GM06990 (cell line): ENCODE measurements around the gene HMX1.

Experiments used
- DNase-seq: peaks from one replicate; pipeline ENCODE4 v3.0.0-alpha.2; 2011; ENCODE audit not compliant: insufficient read length; ENCODE audit errors: extremely low read depth
- H3K27me3 ChIP-seq: replicated peaks from 2 replicates; pipeline ENCODE4 v1.6.0; 2011; ENCODE audit warnings: low read length; ENCODE audit not compliant: control insufficient read depth, insufficient read depth
- H3K36me3 ChIP-seq: 2 replicates; pipeline ENCODE4 v1.5.1; 2011; ENCODE audit warnings: low read length; ENCODE audit not compliant: control insufficient read depth, insufficient read depth
- H3K4me3 ChIP-seq: replicated peaks from 2 replicates; pipeline ENCODE4 v1.5.1; 2011; ENCODE audit warnings: low read depth, mild to moderate bottlenecking, control low read depth, low read length
- TF ChIP-seq, protein P1 (sequence below): IDR thresholded peaks from 2 replicates; pipeline ENCODE4 v1.5.1; 2011; ENCODE audit warnings: low read length, control low read depth, mild to moderate bottlenecking, inconsistent platforms; ENCODE audit not compliant: insufficient read depth, poor library complexity, severe bottlenecking

The HMX1 gene

DNA sequence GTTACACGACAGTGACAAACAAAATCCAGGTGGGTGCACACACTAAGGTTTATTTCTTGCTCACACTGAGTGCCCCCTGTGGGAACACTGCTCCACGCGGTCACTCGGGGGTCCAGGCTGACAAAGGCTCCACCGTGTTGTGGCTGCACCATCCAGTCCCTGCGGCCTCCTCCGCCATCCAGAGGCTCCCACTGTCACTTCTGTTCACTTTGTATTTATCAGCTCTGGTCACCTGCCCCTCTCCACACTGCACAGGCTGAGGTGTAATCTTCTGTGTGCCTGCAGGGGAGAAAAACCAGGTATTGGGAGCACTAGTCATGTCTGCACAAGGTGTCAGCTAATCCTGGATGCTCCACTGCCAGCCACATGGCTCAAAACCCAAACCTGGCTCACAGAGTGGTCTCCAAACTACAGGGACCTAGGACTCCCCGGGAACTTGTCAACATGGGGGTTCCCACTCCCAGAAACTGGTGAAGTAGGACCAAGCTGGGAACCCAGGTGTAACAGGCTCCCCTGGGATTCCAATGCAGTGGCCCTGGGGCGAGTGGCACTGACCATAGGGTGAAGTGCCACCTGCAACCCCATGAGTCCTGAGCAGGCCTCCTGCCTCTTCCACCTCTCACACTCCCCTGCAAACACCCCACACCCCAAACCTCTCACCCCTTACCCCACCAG lies 25.5 kb downstream of the HMX1 start:
- H3K36me3 ChIP-seq = no peaks in the 10 kb centered on the region
- TF ChIP-seq, protein P1, sequence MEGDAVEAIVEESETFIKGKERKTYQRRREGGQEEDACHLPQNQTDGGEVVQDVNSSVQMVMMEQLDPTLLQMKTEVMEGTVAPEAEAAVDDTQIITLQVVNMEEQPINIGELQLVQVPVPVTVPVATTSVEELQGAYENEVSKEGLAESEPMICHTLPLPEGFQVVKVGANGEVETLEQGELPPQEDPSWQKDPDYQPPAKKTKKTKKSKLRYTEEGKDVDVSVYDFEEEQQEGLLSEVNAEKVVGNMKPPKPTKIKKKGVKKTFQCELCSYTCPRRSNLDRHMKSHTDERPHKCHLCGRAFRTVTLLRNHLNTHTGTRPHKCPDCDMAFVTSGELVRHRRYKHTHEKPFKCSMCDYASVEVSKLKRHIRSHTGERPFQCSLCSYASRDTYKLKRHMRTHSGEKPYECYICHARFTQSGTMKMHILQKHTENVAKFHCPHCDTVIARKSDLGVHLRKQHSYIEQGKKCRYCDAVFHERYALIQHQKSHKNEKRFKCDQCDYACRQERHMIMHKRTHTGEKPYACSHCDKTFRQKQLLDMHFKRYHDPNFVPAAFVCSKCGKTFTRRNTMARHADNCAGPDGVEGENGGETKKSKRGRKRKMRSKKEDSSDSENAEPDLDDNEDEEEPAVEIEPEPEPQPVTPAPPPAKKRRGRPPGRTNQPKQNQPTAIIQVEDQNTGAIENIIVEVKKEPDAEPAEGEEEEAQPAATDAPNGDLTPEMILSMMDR = no peak
- H3K27me3 ChIP-seq = no peaks in the 10 kb centered on the region
- DNase-seq = no peak
- no peak overlapping the region for H3K4me3 ChIP-seq

- Histone ChIP-seq H3K4me3 (no peak overlapping the region), H3K27me3 (no peaks in the 10 kb centered on the region), H3K36me3 (no peaks in the 10 kb centered on the region)
- TF ChIP-seq, protein P1 = no peak
- DNase-seq = no peak
Measured at GRCh38 chr4:8844976-8845690, 26.5 kb downstream of the HMX1 start.

DNA sequence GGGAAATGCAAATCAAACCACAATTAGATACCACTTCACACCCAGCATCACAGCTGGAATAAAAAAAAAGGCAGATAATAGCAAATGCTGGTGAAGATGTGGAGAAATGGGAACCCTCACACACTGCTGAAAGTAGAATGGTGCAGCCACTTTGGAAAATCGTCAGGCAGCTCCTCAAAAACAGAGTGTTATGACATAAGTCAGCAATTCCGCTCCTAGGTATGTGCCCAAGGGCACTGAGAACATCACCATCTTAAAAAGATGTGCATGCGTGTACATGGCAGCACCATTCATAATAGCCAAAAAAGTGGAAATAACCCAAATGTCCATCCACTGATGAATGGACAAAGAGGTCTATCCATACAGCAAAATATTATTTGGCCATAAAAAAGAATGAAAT lies 28.0 kb downstream of the HMX1 start:
- DNase-seq = no peak
- no peaks in the 10 kb centered on the region for H3K27me3 ChIP-seq
- no peak overlapping the region for H3K4me3 ChIP-seq
- H3K36me3 ChIP-seq = no peaks in the 10 kb centered on the region
- TF ChIP-seq, protein P1 = no peak

DNA sequence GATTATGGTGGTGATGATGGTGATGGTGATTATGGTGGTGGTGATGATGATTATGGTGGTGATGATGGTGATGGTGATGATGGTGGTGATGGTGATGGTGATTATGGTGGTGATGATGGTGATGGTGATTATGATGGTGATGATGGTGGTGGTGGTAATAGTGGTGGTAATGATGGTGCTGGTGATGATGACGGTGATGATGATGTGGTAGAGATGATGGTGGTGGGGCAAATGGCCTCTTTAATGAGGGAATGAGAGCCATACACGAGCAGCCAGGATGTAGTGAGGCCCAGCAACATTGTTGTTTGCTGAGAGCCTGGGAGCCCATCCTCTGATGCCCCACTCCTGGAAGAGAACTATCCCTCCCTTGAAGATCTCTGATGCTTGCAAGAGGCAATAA lies 29.0 kb downstream of the HMX1 start:
- Histone ChIP-seq H3K27me3 (no peaks in the 10 kb centered on the region), H3K36me3 (no peaks in the 10 kb centered on the region), H3K4me3 (no peak overlapping the region)
- no peak for DNase-seq
- TF ChIP-seq, protein P1 = no peak

GRCh38 chr4:8841678-8842268 lies 29.9 kb downstream of the HMX1 start:
- no peak overlapping the region for H3K4me3 ChIP-seq
- H3K36me3 ChIP-seq = no peaks in the 10 kb centered on the region
- H3K27me3 ChIP-seq = no peaks in the 10 kb centered on the region
- TF ChIP-seq, protein P1 = no peak
- DNase-seq = no peak
